GM06990 (cell line): ENCODE results near the gene ANXA2.
A peak's percentile ranks its signal among the peaks of the same experiment; 100 is the strongest.

ENCODE experiments used
- DNase-seq: peaks from one replicate; pipeline ENCODE4 v3.0.0-alpha.2; 2011; ENCODE audit not compliant: insufficient read length; ENCODE audit errors: extremely low read depth
- H3K27me3 ChIP-seq: replicated peaks from 2 replicates; pipeline ENCODE4 v1.6.0; 2011; ENCODE audit warnings: low read length; ENCODE audit not compliant: control insufficient read depth, insufficient read depth
- H3K36me3 ChIP-seq: 2 replicates; pipeline ENCODE4 v1.5.1; 2011; ENCODE audit warnings: low read length; ENCODE audit not compliant: control insufficient read depth, insufficient read depth
- H3K4me3 ChIP-seq: replicated peaks from 2 replicates; pipeline ENCODE4 v1.5.1; 2011; ENCODE audit warnings: low read depth, mild to moderate bottlenecking, control low read depth, low read length
- CTCF ChIP-seq: IDR thresholded peaks from 2 replicates; pipeline ENCODE4 v1.5.1; 2011; ENCODE audit warnings: low read length, control low read depth, mild to moderate bottlenecking, inconsistent platforms; ENCODE audit not compliant: insufficient read depth, poor library complexity, severe bottlenecking

Gene ANXA2

GRCh38 chr15:60397772-60398445 lies at the start of gene ANXA2:
ANXA2 (minus strand) TSS chr15:60397986; CDS start chr15:60386075, 11,911 bp downstream.
- Histone ChIP-seq H3K27me3 (no peaks in the 10 kb centered on the region), H3K4me3 (peak within 1 kb of the TSS; percentile 93), H3K36me3 (peaks cover 1% of the 10 kb centered on the region; the same call in 1 of the 2 replicates)
- peak; percentile 88 for DNase-seq
- TF ChIP-seq CTCF = no peak

GRCh38 chr15:60444289-60444912 lies 46.6 kb upstream of the ANXA2 start:
- DNase-seq = no peak
- no peaks in the 10 kb centered on the region; the same call in 1 of the 2 replicates for H3K36me3 ChIP-seq
- H3K27me3 ChIP-seq = no peaks in the 10 kb centered on the region
- H3K4me3 ChIP-seq = no peak overlapping the region
- TF ChIP-seq CTCF = peak; percentile 18

- no peak for TF ChIP-seq CTCF
- DNase-seq = no peak
- Histone ChIP-seq H3K27me3 (no peaks in the 10 kb centered on the region), H3K36me3 (no peaks in the 10 kb centered on the region; the same call in 1 of the 2 replicates), H3K4me3 (no peak overlapping the region)
Observed at GRCh38 chr15:60442763-60443162, 45.0 kb upstream of the ANXA2 start.

- no peak for TF ChIP-seq CTCF
- Histone ChIP-seq H3K36me3 (no peaks in the 10 kb centered on the region; the same call in 1 of the 2 replicates), H3K4me3 (no peak overlapping the region), H3K27me3 (no peaks in the 10 kb centered on the region)
- DNase-seq = no peak
Observed at GRCh38 chr15:60442031-60442650, 44.4 kb upstream of the ANXA2 start.

- no peak for DNase-seq
- Histone ChIP-seq H3K27me3 (no peaks in the 10 kb centered on the region), H3K36me3 (no peaks in the 10 kb centered on the region; the same call in 1 of the 2 replicates), H3K4me3 (no peak overlapping the region)
- no peak for TF ChIP-seq CTCF
Observed at GRCh38 chr15:60441331-60441730, 43.5 kb upstream of the ANXA2 start.
